ENCODE measurements around the gene SMYD3.

The SMYD3 gene

GRCh38 chr1:246187834-246188372 lies 319.2 kb downstream of the SMYD3 start:
- Histone ChIP-seq H3K4me1 (ENCODE audit: insufficient read depth, low read length) (no peaks in the 10 kb centered on the region), H3K4me2 (ENCODE audit: insufficient read depth, low read length) (no peak overlapping the region), H3K27me3 (ENCODE audit: insufficient read depth, low read length, poor library complexity) (no peaks in the 10 kb centered on the region), H3K4me3 (ENCODE audit: low read depth in 1 of 2, low read length in 2 of 2) (no peak overlapping the region), H3K27ac (ENCODE audit: low read length) (no peak overlapping the region), H3K9ac (ENCODE audit: low read depth, low read length) (no peak overlapping the region), H2AFZ (ENCODE audit: low read depth, low read length) (no peak overlapping the region), H4K20me1 (ENCODE audit: insufficient read depth, low read length) (no peaks in the 10 kb centered on the region), H3K36me3 (ENCODE audit: insufficient read depth, low read length) (no peaks in the 10 kb centered on the region), H3K9me3 (ENCODE audit: insufficient read depth, low read length, severe bottlenecking) (no peaks in the 10 kb centered on the region), H3K79me2 (ENCODE audit: insufficient read depth, low read length) (no peaks in the 10 kb centered on the region)
- TF ChIP-seq CTCF (IDR thresholded peaks at IDR 0.05; ENCODE audit: borderline replicate concordance, extremely low read depth, low read length, poor library complexity, severe bottlenecking): no peak
- TF ChIP-seq EZH2 (IDR thresholded peaks at IDR 0.05; ENCODE audit: borderline replicate concordance, low read depth, low read length, severe bottlenecking): no peak
- no peak for DNase-seq
- ATAC-seq (ENCODE audit: insufficient read depth, low read depth): no peak

GRCh38 chr1:246184503-246184902 lies 322.6 kb downstream of the SMYD3 start:
- TF ChIP-seq EZH2 (IDR thresholded peaks at IDR 0.05; ENCODE audit: borderline replicate concordance, low read depth, low read length, severe bottlenecking) (no peak), CTCF (IDR thresholded peaks at IDR 0.05; ENCODE audit: borderline replicate concordance, extremely low read depth, low read length, poor library complexity, severe bottlenecking) (no peak)
- no peak for DNase-seq
- H3K9me3 ChIP-seq (ENCODE audit: insufficient read depth, low read length, severe bottlenecking): no peaks in the 10 kb centered on the region
- H3K9ac ChIP-seq (ENCODE audit: low read depth, low read length): no peak overlapping the region
- H3K27ac ChIP-seq (ENCODE audit: low read length): no peak overlapping the region
- H3K27me3 ChIP-seq (ENCODE audit: insufficient read depth, low read length, poor library complexity): no peaks in the 10 kb centered on the region
- H4K20me1 ChIP-seq (ENCODE audit: insufficient read depth, low read length): no peaks in the 10 kb centered on the region
- H3K4me1 ChIP-seq (ENCODE audit: insufficient read depth, low read length): no peaks in the 10 kb centered on the region
- no peak overlapping the region for H3K4me3 ChIP-seq (ENCODE audit: low read depth in 1 of 2, low read length in 2 of 2)
- no peak for ATAC-seq (ENCODE audit: insufficient read depth, low read depth)
- H3K4me2 ChIP-seq (ENCODE audit: insufficient read depth, low read length): no peak overlapping the region
- H3K36me3 ChIP-seq (ENCODE audit: insufficient read depth, low read length): no peaks in the 10 kb centered on the region
- H2AFZ ChIP-seq (ENCODE audit: low read depth, low read length): no peak overlapping the region
- no peaks in the 10 kb centered on the region for H3K79me2 ChIP-seq (ENCODE audit: insufficient read depth, low read length)

GRCh38 chr1:246182149-246182851 lies 324.8 kb downstream of the SMYD3 start:
- Histone ChIP-seq H3K27ac (ENCODE audit: low read length) (no peak overlapping the region), H3K79me2 (ENCODE audit: insufficient read depth, low read length) (no peaks in the 10 kb centered on the region), H3K4me1 (ENCODE audit: insufficient read depth, low read length) (no peaks in the 10 kb centered on the region), H4K20me1 (ENCODE audit: insufficient read depth, low read length) (no peaks in the 10 kb centered on the region), H3K4me3 (ENCODE audit: low read depth in 1 of 2, low read length in 2 of 2) (no peak overlapping the region), H2AFZ (ENCODE audit: low read depth, low read length) (no peak overlapping the region), H3K36me3 (ENCODE audit: insufficient read depth, low read length) (no peaks in the 10 kb centered on the region), H3K9ac (ENCODE audit: low read depth, low read length) (no peak overlapping the region), H3K9me3 (ENCODE audit: insufficient read depth, low read length, severe bottlenecking) (no peaks in the 10 kb centered on the region), H3K27me3 (ENCODE audit: insufficient read depth, low read length, poor library complexity) (no peaks in the 10 kb centered on the region), H3K4me2 (ENCODE audit: insufficient read depth, low read length) (no peak overlapping the region)
- TF ChIP-seq EZH2 (IDR thresholded peaks at IDR 0.05; ENCODE audit: borderline replicate concordance, low read depth, low read length, severe bottlenecking) (no peak), CTCF (IDR thresholded peaks at IDR 0.05; ENCODE audit: borderline replicate concordance, extremely low read depth, low read length, poor library complexity, severe bottlenecking) (no peak)
- no peak for ATAC-seq (ENCODE audit: insufficient read depth, low read depth)
- no peak for DNase-seq

All from DND-41 (cell line).